H1 (cell line): ENCODE data around the gene CIB4. TPM values are rescaled to one million over a fixed set of nuclear protein-coding genes. Genes with fewer than 3 reads are reported as not detected.

Experiments used
- CTCF ChIA-PET: fragments of 300-600 bp; sonication (Branson Sonifier 250); formaldehyde crosslinking; loops from one replicate; lab custom pipeline; 2021; ENCODE audit not compliant: partially characterized antibody; lab: Charles Lee
- POLR2A ChIA-PET: fragments of 300-600 bp; sonication (Branson Sonifier 250); formaldehyde crosslinking; loops from one replicate; lab custom pipeline; 2021; ENCODE audit warnings: inconsistent platforms; ENCODE audit not compliant: partially characterized antibody; lab: Charles Lee
- DNase-seq, 2 experiments: peaks; one replicate each; pipeline versions ENCODE4 v3.0.0 to v3.0.0-alpha.2; 2010 to 2022; ENCODE audit warnings: low spot score in 2 of 2, low read depth in 1 of 2, mixed read lengths in 1 of 2
- FAIRE-seq: peaks from 2 replicates; lab custom pipeline; 2011; peaks lifted over from hg19 to GRCh38; lab: Jason Lieb, UNC
- H2AFZ ChIP-seq: 2 replicates; pipeline ENCODE4 v1.8.1; 2012; ENCODE audit warnings: low read length, inconsistent platforms
- H2AK5ac ChIP-seq: 2 replicates; pipeline ENCODE4 v1.6.1; 2013; ENCODE audit warnings: low read depth, low read length
- H2BK120ac ChIP-seq: replicated peaks from 2 replicates; pipeline ENCODE3; 2013; ENCODE audit warnings: low read depth, low read length, inconsistent platforms
- H2BK12ac ChIP-seq: 2 replicates; pipeline ENCODE4 v1.6.1; 2013; ENCODE audit warnings: low read depth, low read length
- H2BK15ac ChIP-seq: 2 replicates; pipeline ENCODE4 v1.6.1; 2013; ENCODE audit warnings: low read length
- H2BK20ac ChIP-seq: 2 replicates; pipeline ENCODE4 v1.6.1; 2013; ENCODE audit warnings: low read length
- H2BK5ac ChIP-seq: 2 replicates; pipeline ENCODE4 v1.6.1; 2013; ENCODE audit warnings: low read depth, low read length
- H3K14ac ChIP-seq: 2 replicates; pipeline ENCODE4 v1.6.1; 2013; ENCODE audit warnings: inconsistent platforms; ENCODE audit not compliant: insufficient read length
- H3K18ac ChIP-seq: 2 replicates; pipeline ENCODE4 v1.6.1; 2013; ENCODE audit warnings: low read length; ENCODE audit errors: extremely low read depth
- H3K23ac ChIP-seq: 2 replicates; pipeline ENCODE4 v1.6.1; 2013; ENCODE audit warnings: inconsistent platforms; ENCODE audit not compliant: insufficient read length
- H3K23me2 ChIP-seq: 2 replicates; pipeline ENCODE4 v1.6.1; 2013; ENCODE audit warnings: low read depth, low read length
- H3K27ac ChIP-seq: 2 replicates; pipeline ENCODE4 v1.6.1; 2011; ENCODE audit warnings: low read depth, low read length, inconsistent platforms
- H3K27me3 ChIP-seq, 4 experiments: replicated peaks in 1 of 4; 1 replicate in 1 of 4; 2 replicates in 3 of 4; pipeline versions ENCODE4 v1.6.1 to v1.8.1; 2011 to 2013; ENCODE audit warnings: low read length in 3 of 4, mild to moderate bottlenecking in 3 of 4, inconsistent platforms in 2 of 4, mixed read lengths in 2 of 4, moderate library complexity in 1 of 4; ENCODE audit not compliant: control insufficient read depth in 3 of 4, insufficient read depth in 3 of 4; ENCODE audit errors: extremely low read depth in 1 of 4
- H3K36me3 ChIP-seq, 4 experiments: 2 replicates each; pipeline versions ENCODE4 v1.6.1 to v1.8.1; 2011 to 2013; ENCODE audit warnings: mild to moderate bottlenecking in 4 of 4, low read length in 3 of 4, moderate library complexity in 2 of 4, control low read depth in 1 of 4, inconsistent platforms in 1 of 4; ENCODE audit not compliant: insufficient read depth in 4 of 4, control insufficient read depth in 2 of 4
- H3K4ac ChIP-seq: replicated peaks from 2 replicates; pipeline ENCODE3; 2013; ENCODE audit warnings: low read length, low read depth, mixed read lengths, inconsistent platforms; ENCODE audit not compliant: insufficient read length
- H3K4me1 ChIP-seq, 4 experiments: replicated peaks in 1 of 4; 1 replicate in 1 of 4; 2 replicates in 3 of 4; pipeline versions ENCODE4 v1.6.1 to v1.8.1; 2011 to 2013; ENCODE audit warnings: low read length in 3 of 4, inconsistent platforms in 2 of 4, mixed read lengths in 1 of 4; ENCODE audit not compliant: insufficient read depth in 4 of 4, control insufficient read depth in 3 of 4
- H3K4me2 ChIP-seq, 2 experiments: 2 replicates each; pipeline versions ENCODE4 v1.6.1 to v1.8.1; 2011 to 2013; ENCODE audit warnings: low read depth in 2 of 2, low read length in 2 of 2, control low read depth in 1 of 2, inconsistent platforms in 1 of 2, mild to moderate bottlenecking in 1 of 2; ENCODE audit not compliant: insufficient read depth in 1 of 2
- H3K4me3 ChIP-seq, 4 experiments: fragments of 200-600, 300-600 bp in 1 of 4; sonication (generic), shearing (Covaris generic), sonication (Bioruptor Twin) in 1 of 4; 2 replicates each; pipeline versions ENCODE4 v1.5.1 to v1.8.1; 2011 to 2016; ENCODE audit warnings: low read length in 4 of 4, low read depth in 3 of 4, control low read depth in 2 of 4, inconsistent platforms in 2 of 4, mild to moderate bottlenecking in 2 of 4, mixed read lengths in 1 of 4, moderate library complexity in 1 of 4; ENCODE audit not compliant: insufficient read depth in 2 of 4; ENCODE audit errors: extremely low read depth in 1 of 4
- H3K56ac ChIP-seq: replicated peaks from 2 replicates; pipeline ENCODE3; 2013; ENCODE audit warnings: low read depth, mild to moderate bottlenecking, mixed read lengths, low read length, inconsistent platforms; ENCODE audit not compliant: insufficient read length
- H3K79me1 ChIP-seq: 2 replicates; pipeline ENCODE4 v1.6.1; 2013; ENCODE audit warnings: low read depth, low read length, control low read depth
- H3K79me2 ChIP-seq, 2 experiments: 2 replicates each; pipeline versions ENCODE4 v1.6.1 to v1.8.1; 2012 to 2013; ENCODE audit warnings: low read length in 2 of 2, mild to moderate bottlenecking in 2 of 2, inconsistent platforms in 1 of 2; ENCODE audit not compliant: insufficient read depth in 2 of 2, control insufficient read depth in 1 of 2
- H3K9ac ChIP-seq, 4 experiments: replicated peaks in 1 of 4; 1 replicate in 1 of 4; 2 replicates in 3 of 4; pipeline versions ENCODE4 v1.6.1 to v1.8.1; 2011 to 2013; ENCODE audit warnings: low read depth in 3 of 4, low read length in 3 of 4, control low read depth in 2 of 4, mild to moderate bottlenecking in 2 of 4, moderate library complexity in 2 of 4, inconsistent platforms in 1 of 4; ENCODE audit errors: extremely low read depth in 1 of 4
- H3K9me3 ChIP-seq, 2 experiments: 2 replicates each; pipeline versions ENCODE4 v1.6.1 to v1.8.1; 2012 to 2013; ENCODE audit warnings: mild to moderate bottlenecking in 2 of 2, moderate library complexity in 2 of 2, control low read depth in 1 of 2, inconsistent platforms in 1 of 2, low read depth in 1 of 2, low read length in 1 of 2, mixed read lengths in 1 of 2; ENCODE audit not compliant: insufficient read depth in 2 of 2
- H4K20me1 ChIP-seq, 2 experiments: replicated peaks in 1 of 2; 2 replicates each; pipeline versions ENCODE3 to v1.8.1; 2011 to 2013; ENCODE audit warnings: inconsistent platforms in 2 of 2, low read length in 2 of 2, mild to moderate bottlenecking in 1 of 2; ENCODE audit not compliant: insufficient read depth in 2 of 2, control insufficient read depth in 1 of 2
- H4K5ac ChIP-seq: 2 replicates; pipeline ENCODE4 v1.6.1; 2013; ENCODE audit warnings: low read length, low read depth, mixed read lengths, inconsistent platforms; ENCODE audit not compliant: insufficient read length
- H4K8ac ChIP-seq: 2 replicates; pipeline ENCODE4 v1.8.0; 2013; ENCODE audit warnings: mild to moderate bottlenecking, moderate library complexity, low read length, inconsistent platforms; ENCODE audit not compliant: insufficient read depth; ENCODE audit errors: extremely low read depth
- H4K91ac ChIP-seq: replicated peaks from 2 replicates; pipeline ENCODE3; 2013; ENCODE audit warnings: low read length, mixed read lengths, inconsistent platforms; ENCODE audit not compliant: insufficient read length
- EGR1 ChIP-seq: IDR thresholded peaks from 2 replicates; pipeline ENCODE4 v1.6.1; 2011; ENCODE audit warnings: low read depth, low read length, borderline replicate concordance
- EP300 ChIP-seq, 2 experiments: IDR thresholded peaks; 1 replicate in 1 of 2; 2 replicates in 1 of 2; pipeline ENCODE4 v1.6.1; 2011 to 2012; ENCODE audit warnings: low read depth in 2 of 2, low read length in 2 of 2, mild to moderate bottlenecking in 2 of 2, borderline replicate concordance in 1 of 2, inconsistent platforms in 1 of 2, moderate library complexity in 1 of 2
- HDAC2 ChIP-seq, 2 experiments: fragments of 300-600 bp in 1 of 2; sonication (generic) in 1 of 2; IDR thresholded peaks; 2 replicates each; pipeline ENCODE4 v1.6.1; 2011 to 2012; ENCODE audit warnings: low read depth in 2 of 2, low read length in 2 of 2, mild to moderate bottlenecking in 2 of 2, moderate library complexity in 2 of 2, borderline replicate concordance in 1 of 2, inconsistent platforms in 1 of 2
- SIRT6 ChIP-seq: IDR thresholded peaks from one replicate; pipeline ENCODE4 v1.7.1; 2012; ENCODE audit warnings: low read length, inconsistent platforms
- SP4 ChIP-seq: IDR thresholded peaks from 2 replicates; pipeline ENCODE4 v1.6.1; 2012; ENCODE audit warnings: low read length, inconsistent platforms
- WGBS, 2 experiments: shearing (Covaris generic) in 1 of 2; methylation state at CpG; one replicate each; pipeline versions ENCODE4 v1.1.6 to v1.1.7; 2013 to 2015; ENCODE audit warnings: low lambda C conversion rate in 2 of 2, mixed read lengths in 2 of 2, inconsistent platforms in 1 of 2, low coverage in 1 of 2, missing lambda C conversion rate in 1 of 2; ENCODE audit not compliant: insufficient replicate concordance in 2 of 2, insufficient coverage in 1 of 2, insufficient read length in 1 of 2; ENCODE audit errors: extremely low coverage in 1 of 2, missing lambda C conversion rate in 1 of 2; 5-methylcytosine and 5-hydroxymethylcytosine counted together
- polyA plus RNA-seq, 7 experiments: library from polyadenylated mRNA; depleted of rRNA in 3 of 7; stranded (reverse) in 5 of 7; unstranded in 2 of 7; fragments of >200 nt in 5 of 7; fragments of 200-250 nt in 2 of 7; gene quantifications; 1 replicate in 5 of 7; 2 replicates in 1 of 7; 4 replicates in 1 of 7; pipeline versions ENCODE4 v1.2.1 to v1.2.3, GENCODE V29; 2011 to 2013; ENCODE audit warnings: missing spikeins in 2 of 7, mixed read lengths in 2 of 7
- total RNA-seq: library from RNA; stranded (reverse); fragmentation: NEBNext Ultra II Directional; extraction: Animal tissue kit (Norgen Biotek cat#: 25700); gene quantifications from 2 replicates; pipeline ENCODE4 v1.2.1, GENCODE V29; 2021
- TF ChIP-seq, protein P1 (sequence below): IDR thresholded peaks from 2 replicates; pipeline ENCODE4 v1.6.1; 2012; ENCODE audit warnings: low read length, inconsistent platforms
- TF ChIP-seq, protein P2 (sequence below): IDR thresholded peaks from 2 replicates; pipeline ENCODE4 v1.6.1; 2012; ENCODE audit warnings: inconsistent platforms

Gene CIB4
- total and polyA plus RNA-seq, 2 of the 8 experiments (the other 6 are each of a cell fraction or from before 2014, with no cell fraction given): not detected

GRCh38 chr2:26534865-26535662 is 106.1 kb downstream of the CIB4 start:
- no peak overlapping the region for H2BK15ac ChIP-seq
- TF ChIP-seq, protein P1, sequence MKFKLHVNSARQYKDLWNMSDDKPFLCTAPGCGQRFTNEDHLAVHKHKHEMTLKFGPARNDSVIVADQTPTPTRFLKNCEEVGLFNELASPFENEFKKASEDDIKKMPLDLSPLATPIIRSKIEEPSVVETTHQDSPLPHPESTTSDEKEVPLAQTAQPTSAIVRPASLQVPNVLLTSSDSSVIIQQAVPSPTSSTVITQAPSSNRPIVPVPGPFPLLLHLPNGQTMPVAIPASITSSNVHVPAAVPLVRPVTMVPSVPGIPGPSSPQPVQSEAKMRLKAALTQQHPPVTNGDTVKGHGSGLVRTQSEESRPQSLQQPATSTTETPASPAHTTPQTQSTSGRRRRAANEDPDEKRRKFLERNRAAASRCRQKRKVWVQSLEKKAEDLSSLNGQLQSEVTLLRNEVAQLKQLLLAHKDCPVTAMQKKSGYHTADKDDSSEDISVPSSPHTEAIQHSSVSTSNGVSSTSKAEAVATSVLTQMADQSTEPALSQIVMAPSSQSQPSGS: no peak
- TF ChIP-seq EGR1 (no peak), SP4 (no peak), SIRT6 (no peak), HDAC2 (IDR thresholded peaks at IDR 0.05; ENCODE audit: borderline replicate concordance in 1 of 2, low read depth in 2 of 2, low read length in 2 of 2) (no peak), EP300 (IDR thresholded peaks at IDR 0.05; ENCODE audit: borderline replicate concordance in 1 of 2, low read depth in 2 of 2, low read length in 2 of 2) (no peak)
- TF ChIP-seq, protein P2, sequence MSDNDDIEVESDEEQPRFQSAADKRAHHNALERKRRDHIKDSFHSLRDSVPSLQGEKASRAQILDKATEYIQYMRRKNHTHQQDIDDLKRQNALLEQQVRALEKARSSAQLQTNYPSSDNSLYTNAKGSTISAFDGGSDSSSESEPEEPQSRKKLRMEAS: no peak
- H3K14ac ChIP-seq: no peak overlapping the region
- H3K9me3 ChIP-seq: no peaks in the 10 kb centered on the region
- H3K4me3 ChIP-seq: no peak overlapping the region
- H2BK5ac ChIP-seq: no peak overlapping the region
- H3K27ac ChIP-seq: no peak overlapping the region
- H3K9ac ChIP-seq: no peak overlapping the region
- H2BK120ac ChIP-seq: no peak overlapping the region
- H3K36me3 ChIP-seq: no peaks in the 10 kb centered on the region
- H2BK12ac ChIP-seq: no peak overlapping the region
- no peak for DNase-seq
- ChIA-PET CTCF (interaction anchor here (1.1 to 4.0 kb wide), 9 partner anchors 11 to 276 kb away, joined by 3 to 23 read pairs (median 3); partner anchors contain the start of gene OTOF), POLR2A (no interaction called here)
- H4K91ac ChIP-seq: no peak overlapping the region
- no peaks in the 10 kb centered on the region for H3K27me3 ChIP-seq
- no peak overlapping the region for H2AFZ ChIP-seq
- H3K23ac ChIP-seq: no peak overlapping the region
- no peak for FAIRE-seq
- H3K79me1 ChIP-seq: no peaks in the 10 kb centered on the region
- H3K18ac ChIP-seq: no peak overlapping the region
- no peaks in the 10 kb centered on the region for H4K20me1 ChIP-seq
- H2BK20ac ChIP-seq: no peak overlapping the region; the same call in 1 of the 2 replicates
- no peaks in the 10 kb centered on the region for H3K23me2 ChIP-seq
- H3K79me2 ChIP-seq: no peaks in the 10 kb centered on the region
- no peak overlapping the region for H3K56ac ChIP-seq
- no peak overlapping the region for H4K5ac ChIP-seq
- H4K8ac ChIP-seq: no peak overlapping the region
- H3K4me2 ChIP-seq: no peak overlapping the region
- peaks cover 0 to 5% (median 2%) of the 10 kb centered on the region in 4 experiments; a peak in 2 of 7 replicates for H3K4me1 ChIP-seq
- H2AK5ac ChIP-seq: no peak overlapping the region
- no peak overlapping the region for H3K4ac ChIP-seq
- WGBS, 2 experiments: 90% methylated on average over 12 of the region's 13 CpGs; no CpG with 5 or more reads in 1 of the 2 experiments
